ENCODE results near the gene MED13L.

Gene MED13L

DNA sequence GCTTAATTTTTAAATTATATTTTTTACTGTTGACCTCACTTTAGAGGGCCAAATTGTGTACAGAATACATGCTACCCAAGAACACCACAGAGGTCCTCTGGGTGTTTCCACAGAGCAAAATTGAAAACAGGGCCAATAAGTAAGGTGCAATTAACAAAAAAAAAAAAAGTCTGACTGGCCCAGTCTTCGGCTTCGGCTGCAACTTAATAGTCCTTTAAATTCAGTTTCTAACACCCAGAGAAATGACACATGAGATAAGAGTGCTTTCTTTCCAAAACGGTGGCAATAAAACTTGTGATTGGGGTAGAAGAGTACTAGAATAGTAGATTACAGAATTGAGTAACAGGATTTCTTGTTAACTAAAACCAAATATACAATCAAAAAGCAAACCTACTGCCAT is 81.3 kb downstream of the MED13L start:
- TF ChIP-seq, protein P1, sequence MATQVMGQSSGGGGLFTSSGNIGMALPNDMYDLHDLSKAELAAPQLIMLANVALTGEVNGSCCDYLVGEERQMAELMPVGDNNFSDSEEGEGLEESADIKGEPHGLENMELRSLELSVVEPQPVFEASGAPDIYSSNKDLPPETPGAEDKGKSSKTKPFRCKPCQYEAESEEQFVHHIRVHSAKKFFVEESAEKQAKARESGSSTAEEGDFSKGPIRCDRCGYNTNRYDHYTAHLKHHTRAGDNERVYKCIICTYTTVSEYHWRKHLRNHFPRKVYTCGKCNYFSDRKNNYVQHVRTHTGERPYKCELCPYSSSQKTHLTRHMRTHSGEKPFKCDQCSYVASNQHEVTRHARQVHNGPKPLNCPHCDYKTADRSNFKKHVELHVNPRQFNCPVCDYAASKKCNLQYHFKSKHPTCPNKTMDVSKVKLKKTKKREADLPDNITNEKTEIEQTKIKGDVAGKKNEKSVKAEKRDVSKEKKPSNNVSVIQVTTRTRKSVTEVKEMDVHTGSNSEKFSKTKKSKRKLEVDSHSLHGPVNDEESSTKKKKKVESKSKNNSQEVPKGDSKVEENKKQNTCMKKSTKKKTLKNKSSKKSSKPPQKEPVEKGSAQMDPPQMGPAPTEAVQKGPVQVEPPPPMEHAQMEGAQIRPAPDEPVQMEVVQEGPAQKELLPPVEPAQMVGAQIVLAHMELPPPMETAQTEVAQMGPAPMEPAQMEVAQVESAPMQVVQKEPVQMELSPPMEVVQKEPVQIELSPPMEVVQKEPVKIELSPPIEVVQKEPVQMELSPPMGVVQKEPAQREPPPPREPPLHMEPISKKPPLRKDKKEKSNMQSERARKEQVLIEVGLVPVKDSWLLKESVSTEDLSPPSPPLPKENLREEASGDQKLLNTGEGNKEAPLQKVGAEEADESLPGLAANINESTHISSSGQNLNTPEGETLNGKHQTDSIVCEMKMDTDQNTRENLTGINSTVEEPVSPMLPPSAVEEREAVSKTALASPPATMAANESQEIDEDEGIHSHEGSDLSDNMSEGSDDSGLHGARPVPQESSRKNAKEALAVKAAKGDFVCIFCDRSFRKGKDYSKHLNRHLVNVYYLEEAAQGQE (IDR thresholded peaks at IDR 0.05; ENCODE audit: insufficient read depth in 1 of 2, low read depth in 2 of 2, low read length in 2 of 2), result no peak
- no peak for TF ChIP-seq FOXP2 (optimal IDR thresholded peaks at IDR 0.05; ENCODE audit: borderline replicate concordance, extremely low read depth, extremely low read length, insufficient read depth)
- TF ChIP-seq POLR2AphosphoS5 (IDR thresholded peaks at IDR 0.05; ENCODE audit: low read depth, low read length), result no peak
- no peak for TF ChIP-seq TAF1 (IDR thresholded peaks at IDR 0.05; ENCODE audit: borderline replicate concordance, insufficient read depth, low read length)
- TF ChIP-seq SIN3A (IDR thresholded peaks at IDR 0.05; ENCODE audit: borderline replicate concordance, insufficient read depth, low read length), result no peak

DNA sequence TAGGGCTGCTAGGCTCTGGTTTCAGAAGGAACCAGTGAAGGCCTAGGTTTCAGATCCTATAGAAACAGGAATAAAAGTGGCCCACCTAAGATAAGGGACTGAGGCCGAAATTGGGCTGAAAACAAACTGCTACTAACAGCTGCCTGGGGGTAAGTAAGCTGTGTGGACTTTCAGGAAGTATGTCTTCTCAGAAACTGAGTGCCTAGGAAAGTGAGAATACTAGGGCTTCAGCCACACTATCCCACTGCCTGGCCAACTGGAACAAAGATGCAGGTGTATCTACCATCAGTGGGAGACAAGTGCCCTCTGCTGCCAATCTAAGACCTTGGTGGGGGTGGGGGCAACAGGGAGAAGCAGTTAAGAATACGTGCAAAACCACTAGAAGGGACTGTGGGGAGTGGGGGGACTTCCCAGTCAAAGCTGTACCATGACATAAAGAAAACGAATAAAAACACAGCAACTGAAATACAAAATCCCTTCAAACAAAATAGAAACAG is 82.5 kb downstream of the MED13L start:
- TF ChIP-seq FOXP2 (optimal IDR thresholded peaks at IDR 0.05; ENCODE audit: borderline replicate concordance, extremely low read depth, extremely low read length, insufficient read depth) (no peak), POLR2AphosphoS5 (IDR thresholded peaks at IDR 0.05; ENCODE audit: low read depth, low read length) (no peak)
- TF ChIP-seq, protein P1 (IDR thresholded peaks at IDR 0.05; ENCODE audit: insufficient read depth in 1 of 2, low read depth in 2 of 2, low read length in 2 of 2), result no peak

DNA sequence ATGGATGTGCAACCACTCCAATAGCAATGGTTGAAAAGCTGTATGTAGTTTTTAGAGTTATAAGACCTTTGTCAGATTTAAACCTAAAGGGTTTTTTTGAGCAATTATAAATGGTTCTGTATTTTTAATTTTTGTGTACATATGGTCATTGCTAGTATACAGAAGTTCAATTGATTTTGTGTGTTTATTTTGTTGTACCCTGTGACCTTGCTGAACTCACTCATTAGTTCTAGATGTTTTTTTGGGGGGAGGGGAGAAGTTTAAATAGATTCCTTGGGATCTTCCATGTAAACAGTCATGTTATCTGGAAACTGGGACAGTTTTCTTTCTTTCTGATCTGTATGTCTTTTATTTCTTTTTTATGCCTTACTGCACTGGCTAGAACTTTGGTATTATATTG is 87.8 kb downstream of the MED13L start:
- TF ChIP-seq FOXP2 (optimal IDR thresholded peaks at IDR 0.05; ENCODE audit: borderline replicate concordance, extremely low read depth, extremely low read length, insufficient read depth) (no peak), SIN3A (IDR thresholded peaks at IDR 0.05; ENCODE audit: borderline replicate concordance, insufficient read depth, low read length) (no peak), TAF1 (IDR thresholded peaks at IDR 0.05; ENCODE audit: borderline replicate concordance, insufficient read depth, low read length) (no peak), POLR2AphosphoS5 (IDR thresholded peaks at IDR 0.05; ENCODE audit: low read depth, low read length) (no peak)
- TF ChIP-seq, protein P1 (IDR thresholded peaks at IDR 0.05; ENCODE audit: insufficient read depth in 1 of 2, low read depth in 2 of 2, low read length in 2 of 2), result no peak

DNA sequence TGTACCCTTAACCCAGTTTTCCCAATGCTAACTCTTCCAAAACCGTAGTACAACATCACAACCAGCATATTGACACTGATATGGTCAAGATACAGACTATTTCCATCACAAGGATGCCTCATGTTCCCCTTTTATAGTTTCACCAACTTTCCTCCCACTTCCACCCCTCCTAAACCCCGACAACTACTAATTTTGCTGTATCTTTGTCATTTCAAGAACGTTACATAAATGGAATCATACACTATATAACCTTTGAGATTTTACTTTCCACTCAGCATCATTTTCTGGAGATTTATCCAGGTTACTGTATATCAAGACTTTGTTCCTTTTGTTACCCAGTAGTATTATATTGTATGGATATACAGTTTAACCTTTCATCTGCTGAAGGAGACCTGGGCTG is 88.9 kb downstream of the MED13L start:
- no peak for TF ChIP-seq TAF1 (IDR thresholded peaks at IDR 0.05; ENCODE audit: borderline replicate concordance, insufficient read depth, low read length)
- no peak for TF ChIP-seq SIN3A (IDR thresholded peaks at IDR 0.05; ENCODE audit: borderline replicate concordance, insufficient read depth, low read length)
- no peak for TF ChIP-seq POLR2AphosphoS5 (IDR thresholded peaks at IDR 0.05; ENCODE audit: low read depth, low read length)
- TF ChIP-seq, protein P1 (IDR thresholded peaks at IDR 0.05; ENCODE audit: insufficient read depth in 1 of 2, low read depth in 2 of 2, low read length in 2 of 2), result no peak
- no peak for TF ChIP-seq FOXP2 (optimal IDR thresholded peaks at IDR 0.05; ENCODE audit: borderline replicate concordance, extremely low read depth, extremely low read length, insufficient read depth)

DNA sequence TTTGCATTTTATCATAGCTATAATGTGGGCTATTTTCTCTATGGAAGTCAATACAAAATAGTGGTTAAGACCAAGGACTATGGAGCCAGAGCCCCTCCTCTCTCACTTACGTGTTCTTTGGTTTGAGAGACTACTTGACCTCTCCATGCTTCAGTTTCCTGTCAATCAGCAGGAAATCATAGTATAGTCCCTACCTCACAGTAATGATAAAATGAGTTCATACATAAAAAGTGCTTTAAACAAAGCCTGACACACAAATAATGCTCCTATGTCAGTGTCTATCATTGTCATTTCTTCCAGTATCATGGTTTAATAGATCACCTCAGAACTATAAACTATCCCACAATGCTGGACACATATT is 90.4 kb downstream of the MED13L start:
- TF ChIP-seq FOXP2 (optimal IDR thresholded peaks at IDR 0.05; ENCODE audit: borderline replicate concordance, extremely low read depth, extremely low read length, insufficient read depth) (no peak), SIN3A (IDR thresholded peaks at IDR 0.05; ENCODE audit: borderline replicate concordance, insufficient read depth, low read length) (no peak), TAF1 (IDR thresholded peaks at IDR 0.05; ENCODE audit: borderline replicate concordance, insufficient read depth, low read length) (no peak), POLR2AphosphoS5 (IDR thresholded peaks at IDR 0.05; ENCODE audit: low read depth, low read length) (no peak)
- TF ChIP-seq, protein P1 (IDR thresholded peaks at IDR 0.05; ENCODE audit: insufficient read depth in 1 of 2, low read depth in 2 of 2, low read length in 2 of 2), result no peak

Measured in PFSK-1 (cell line).